GM18858 (cell line): Measurements from ENCODE around the gene MBD5.

ENCODE experiments used
- ATAC-seq: cut with Tn5 transposase; IDR thresholded peaks from one replicate; pipeline ENCODE4 v1.9.1; 2021; ENCODE audit not compliant: unreplicated experiment

The MBD5 gene

DNA sequence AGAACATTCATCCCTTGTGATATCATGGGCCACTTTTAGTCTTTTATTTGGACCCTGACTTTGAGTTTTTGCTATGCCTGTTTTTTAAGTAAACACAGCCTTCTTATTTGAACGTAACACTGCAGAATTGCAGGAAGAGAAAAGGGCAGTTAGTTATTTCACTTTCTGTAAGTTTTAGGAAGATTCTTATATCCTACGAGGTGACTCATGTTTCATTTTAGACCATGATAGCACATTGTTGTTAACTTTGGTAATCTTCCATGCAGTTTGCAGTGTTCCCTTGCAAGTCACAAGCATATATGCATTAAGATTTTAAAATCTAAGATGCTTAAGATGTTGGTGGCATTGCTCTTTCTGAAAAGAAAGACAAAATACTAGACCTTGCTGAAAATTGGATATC lies 495.1 kb downstream of the MBD5 start:
- ATAC-seq: no peak

DNA sequence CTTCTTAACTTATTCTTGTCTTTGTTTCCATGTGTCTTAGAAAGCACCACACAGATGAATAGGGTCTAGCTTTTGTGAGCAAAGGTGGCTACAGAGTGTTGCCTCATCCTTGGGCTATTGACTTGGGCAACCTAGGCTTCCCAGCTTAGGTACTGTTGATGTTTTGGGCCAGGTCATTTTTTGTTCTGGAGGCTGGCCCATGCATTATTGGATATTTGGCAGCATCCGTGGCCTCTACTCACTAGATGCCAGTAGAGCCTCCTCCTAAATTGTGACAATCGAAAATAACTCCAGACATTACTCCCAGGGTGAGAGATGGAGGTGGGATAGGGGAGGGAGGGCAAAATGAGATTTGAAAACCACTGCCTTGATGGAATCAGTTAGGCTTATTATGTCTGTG lies 496.4 kb downstream of the MBD5 start:
- ATAC-seq: no peak

DNA sequence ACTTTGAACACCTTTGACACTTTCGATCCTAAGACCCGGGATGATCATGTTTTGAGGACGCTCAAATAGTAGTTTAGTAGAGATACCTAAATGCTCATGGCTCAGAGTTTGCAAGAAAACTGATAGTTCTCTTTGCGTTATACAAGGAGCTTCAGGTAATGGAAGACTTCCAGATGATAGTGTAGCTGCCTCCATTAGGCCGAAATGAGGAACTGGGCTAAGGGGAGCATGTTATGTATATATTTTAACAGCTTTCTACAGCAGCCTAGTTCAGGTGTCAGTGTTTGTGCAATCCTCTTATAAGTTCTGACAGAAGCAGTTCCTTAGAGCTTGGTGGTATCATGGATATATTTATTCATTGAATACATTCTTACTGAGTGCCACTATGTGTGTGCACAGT lies 496.9 kb downstream of the MBD5 start:
- ATAC-seq: no peak

DNA sequence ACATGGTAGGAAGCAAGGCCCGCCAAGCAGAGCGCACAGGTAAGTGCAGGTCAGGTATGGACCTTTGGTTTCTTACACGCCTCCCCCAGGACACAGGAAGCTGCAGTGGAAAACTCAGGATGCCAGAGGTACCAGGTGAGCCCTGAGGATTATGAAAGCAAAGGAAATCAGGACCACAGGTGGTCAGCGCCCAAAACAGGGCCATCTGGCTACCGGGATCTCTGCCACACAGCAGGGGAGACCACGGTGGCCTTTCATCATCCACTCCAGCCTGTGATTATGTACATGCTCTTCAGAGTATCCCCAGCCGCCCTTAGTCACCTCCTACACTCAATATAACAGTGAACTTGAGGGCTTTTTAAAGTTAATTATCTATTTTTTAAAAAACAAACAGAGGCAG lies 498.1 kb downstream of the MBD5 start:
- no peak for ATAC-seq

DNA sequence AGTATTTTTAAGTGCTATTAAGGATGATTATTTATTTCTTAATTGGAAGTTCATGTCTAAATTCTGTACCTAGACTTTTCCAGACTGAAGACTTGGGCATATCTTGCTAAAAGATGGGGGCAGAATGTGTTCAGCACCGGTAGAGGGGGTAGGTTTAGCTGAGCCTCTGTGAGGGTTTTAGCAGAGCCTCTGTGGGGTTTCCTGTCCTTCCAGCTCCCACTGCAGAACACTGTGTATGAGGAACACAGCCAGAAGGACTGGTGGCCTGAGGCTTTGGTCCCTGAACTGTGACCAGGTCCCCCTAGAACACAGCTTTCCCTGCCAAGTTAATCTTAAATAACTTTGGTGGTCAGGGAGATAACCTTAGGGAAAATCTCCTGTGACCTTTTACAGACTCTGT lies 500.3 kb downstream of the MBD5 start:
- ATAC-seq: no peak

DNA sequence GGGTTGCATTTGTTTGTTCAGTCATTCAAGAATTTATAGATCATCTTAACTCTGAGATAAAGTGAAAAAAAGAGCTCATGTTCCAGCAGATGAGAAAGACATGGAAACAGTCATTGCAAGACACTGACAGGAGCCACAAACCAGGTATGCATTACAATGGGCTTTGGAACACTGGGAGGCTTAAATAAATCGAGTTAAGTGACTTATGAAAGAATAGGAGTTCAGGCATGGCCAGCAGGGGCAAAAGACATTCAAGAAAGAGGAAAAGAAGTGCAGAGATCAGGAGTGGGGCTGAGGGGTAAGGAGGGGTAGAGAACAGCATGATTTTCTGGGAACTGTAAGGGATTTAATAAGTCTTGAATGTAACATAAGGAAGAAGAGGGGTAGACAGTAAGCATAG lies 502.4 kb downstream of the MBD5 start:
- no peak for ATAC-seq

DNA sequence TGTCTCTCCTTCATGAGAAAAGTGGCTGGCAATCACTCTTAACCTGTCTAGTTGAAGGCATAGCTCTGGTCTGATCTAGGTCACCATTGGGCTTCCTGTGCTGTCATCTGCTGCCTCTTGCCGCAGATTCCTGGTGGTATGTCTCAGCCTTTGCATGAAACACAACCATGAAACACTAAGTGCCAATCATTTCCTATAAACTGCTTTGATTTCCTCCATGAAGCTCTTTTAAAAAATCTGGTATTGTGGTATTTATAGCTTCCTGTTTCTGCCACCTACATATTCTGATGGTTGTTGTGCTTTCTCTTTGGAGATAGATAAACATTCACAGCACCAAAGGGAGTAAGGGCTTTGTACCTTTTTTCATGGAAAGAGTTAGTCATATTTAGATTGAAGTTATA lies 503.6 kb downstream of the MBD5 start:
- ATAC-seq: no peak

DNA sequence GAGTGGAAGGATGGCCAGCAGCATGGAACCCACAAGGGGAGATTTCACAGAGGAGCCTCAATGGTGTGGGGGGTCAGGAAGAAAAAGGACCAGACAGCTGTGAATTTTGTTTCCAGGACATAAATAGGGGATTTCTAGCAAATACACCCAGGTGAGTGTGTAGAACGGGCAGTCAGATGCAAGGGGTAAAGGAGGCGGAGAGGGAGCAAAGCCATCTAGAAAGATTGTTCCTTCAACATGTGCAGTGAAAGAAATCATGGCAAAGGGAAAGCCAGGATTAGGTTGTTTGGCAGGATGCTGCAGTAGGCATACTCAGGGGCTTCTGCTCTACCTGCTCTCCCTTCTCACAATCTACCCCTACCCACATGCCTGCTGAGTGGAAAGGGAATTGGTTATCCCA lies 504.2 kb downstream of the MBD5 start:
- no peak for ATAC-seq

DNA sequence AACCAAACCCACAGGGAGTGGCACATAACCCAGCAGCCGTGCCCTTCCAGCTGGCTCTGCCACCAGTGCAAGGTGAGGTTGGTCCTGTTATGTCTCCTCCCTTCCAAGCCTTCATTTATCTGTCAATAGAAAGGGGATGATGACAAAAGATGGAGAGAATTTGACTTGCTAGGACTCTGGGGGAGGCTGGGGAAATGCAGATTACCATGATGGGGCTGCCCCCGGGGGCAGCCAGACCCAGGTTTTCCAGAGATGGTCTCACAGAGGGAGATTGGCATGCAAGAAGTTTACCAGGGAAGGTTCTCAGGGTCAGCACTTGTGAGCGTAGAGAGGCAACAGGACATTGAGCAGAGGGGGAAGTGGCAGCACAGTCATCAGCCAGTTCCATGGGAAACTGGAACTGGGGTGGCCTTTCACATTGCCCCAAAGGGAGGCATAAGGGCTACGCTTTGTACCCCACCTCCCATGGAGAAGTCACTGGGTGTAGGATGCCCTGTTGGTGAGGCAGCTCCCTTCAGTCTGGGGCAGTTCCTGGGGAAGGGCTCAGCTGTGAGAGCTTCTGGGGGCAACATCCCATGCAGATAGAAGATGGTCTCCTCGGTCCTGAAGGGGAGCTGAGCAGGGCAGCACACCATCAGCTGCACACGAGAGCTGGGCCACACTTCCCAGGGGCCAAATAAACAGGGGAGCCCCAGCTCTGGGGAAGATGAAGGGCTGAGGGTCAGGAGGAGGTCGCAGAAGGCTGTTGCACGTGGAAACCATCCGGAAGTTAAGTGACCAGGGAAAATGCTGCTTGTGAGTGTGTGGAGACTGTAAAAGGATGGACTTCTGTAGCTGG lies 505.8 kb downstream of the MBD5 start:
- ATAC-seq: no peak

DNA sequence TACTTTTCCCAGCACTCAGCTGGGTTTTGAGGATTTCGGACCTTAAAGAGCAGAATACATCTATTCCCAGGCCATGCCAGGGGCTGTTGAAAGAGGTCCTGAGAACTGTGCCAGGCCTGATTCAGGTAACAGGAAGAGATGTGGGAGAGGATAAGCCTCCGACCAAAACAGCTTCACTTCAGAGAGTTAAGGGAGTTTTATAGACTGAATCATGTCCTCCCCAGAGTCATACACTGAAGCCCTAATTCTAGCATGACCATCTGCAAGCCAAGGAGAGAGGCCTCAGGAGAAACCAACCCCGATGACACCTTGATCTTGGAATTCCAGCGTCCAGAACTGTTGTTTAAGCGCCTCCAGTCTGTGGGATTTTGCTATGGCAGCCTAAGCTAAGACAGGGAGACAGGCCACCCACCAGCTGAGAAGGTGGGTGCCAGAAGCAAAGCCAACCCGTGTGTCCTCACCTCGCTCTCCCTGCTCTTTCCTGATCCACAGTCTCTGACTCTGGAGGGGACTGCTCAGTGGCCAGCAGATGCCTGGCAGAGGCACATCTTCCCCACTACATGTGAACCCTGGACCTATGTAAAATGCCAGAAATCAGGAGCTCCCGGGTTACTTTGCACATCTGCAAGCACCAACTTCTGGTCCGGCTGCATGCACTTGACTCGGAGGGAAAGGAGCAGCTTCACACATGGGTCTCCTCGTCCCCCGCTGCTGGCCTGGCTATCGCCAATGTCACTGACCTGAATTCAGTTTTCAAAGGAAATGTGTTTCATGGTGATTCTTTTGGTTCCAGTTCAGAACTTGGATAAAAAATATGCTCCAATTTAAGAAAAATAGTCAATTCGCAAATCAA lies 506.8 kb downstream of the MBD5 start:
- ATAC-seq: no peak

DNA sequence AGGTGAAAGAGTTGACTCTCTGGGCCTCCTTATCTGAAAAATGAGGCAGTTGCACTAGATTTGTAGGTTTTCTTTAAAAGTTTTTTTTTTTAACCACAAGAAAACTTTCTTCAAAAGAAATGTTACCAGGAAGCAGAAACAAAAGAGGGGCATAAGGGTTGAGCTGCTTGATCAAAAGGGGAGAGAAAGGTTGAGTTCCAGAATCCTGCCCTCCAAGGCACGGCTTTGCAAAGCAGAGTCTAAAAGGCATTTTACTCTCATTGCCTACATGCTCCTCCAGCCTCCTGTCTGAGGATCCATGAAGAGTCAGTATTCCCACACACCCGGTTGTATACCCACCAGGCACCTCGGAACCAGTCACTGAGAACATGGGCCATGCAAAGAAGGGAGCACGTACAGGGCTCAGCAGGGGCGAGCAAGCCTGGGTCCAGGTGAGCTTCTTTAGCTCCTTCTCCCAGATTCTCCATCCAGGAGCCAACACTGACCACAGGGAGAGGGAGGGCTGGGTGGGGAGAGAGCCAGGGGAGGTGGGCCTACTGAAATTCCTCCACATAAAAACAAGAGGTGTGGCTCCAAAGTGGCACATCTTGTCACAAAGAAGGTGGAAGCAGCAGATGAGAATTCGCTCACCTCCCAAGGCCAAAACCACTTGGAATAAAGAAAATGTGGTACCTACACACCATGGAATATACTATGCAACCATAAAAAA lies 507.6 kb downstream of the MBD5 start:
- ATAC-seq: no peak

DNA sequence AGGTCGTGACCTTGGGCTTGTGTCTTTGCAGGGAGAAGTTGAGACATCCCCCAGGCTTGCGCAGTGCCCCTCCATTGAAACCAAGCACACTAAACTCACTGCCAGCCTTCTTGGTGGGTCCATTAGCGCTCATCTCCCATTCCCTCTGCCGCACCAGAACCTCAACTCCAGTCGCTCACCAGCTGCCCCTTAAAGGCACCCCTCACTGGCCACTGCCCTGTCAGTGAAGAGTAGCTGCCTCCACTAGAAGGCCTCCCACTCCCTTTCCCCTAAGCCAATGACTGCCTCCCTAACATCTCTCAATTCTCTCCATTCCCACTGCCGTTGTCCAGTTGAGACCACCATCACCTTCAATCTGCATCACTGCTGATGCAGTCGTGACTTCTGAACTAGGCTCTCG lies 508.9 kb downstream of the MBD5 start:
- no peak for ATAC-seq

DNA sequence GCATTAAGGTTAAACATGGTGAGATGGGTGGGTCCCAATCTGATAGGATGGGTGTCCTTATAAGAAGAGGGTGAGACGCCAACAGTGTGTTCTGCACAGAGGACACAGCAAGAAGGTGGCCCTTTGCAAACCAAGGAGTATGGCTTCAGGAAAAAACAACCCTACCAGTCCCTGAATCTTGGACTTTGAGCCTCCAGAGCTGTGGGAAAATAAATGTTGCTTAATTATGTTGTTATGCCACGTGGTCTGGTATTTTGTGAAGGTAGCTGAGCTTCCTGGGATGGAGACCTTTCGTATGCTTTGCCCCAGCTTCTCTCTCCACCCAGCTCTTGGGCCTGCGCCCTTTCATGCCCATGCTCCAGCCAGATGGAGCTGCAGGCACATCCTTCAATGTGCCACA lies 509.5 kb downstream of the MBD5 start:
- no peak for ATAC-seq

DNA sequence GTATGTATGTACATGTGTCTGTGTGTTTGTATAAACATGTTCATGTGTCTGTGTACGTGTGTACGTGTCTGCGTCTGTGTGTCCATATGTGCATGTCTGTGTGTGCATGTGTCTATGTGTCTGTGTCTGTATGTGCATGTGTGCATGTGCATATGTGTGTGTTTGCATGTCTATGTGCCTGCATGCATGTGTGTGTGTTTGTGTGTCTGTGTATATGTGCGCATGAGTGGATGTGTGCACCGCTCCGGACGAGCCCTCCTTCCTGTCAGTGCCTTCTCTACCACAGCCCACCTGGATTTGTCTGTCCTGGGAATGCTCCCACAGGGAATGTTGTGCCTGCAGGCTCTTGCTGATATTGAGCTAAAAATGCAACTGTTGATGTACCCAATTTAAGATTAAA lies 510.3 kb downstream of the MBD5 start:
- no peak for ATAC-seq

DNA sequence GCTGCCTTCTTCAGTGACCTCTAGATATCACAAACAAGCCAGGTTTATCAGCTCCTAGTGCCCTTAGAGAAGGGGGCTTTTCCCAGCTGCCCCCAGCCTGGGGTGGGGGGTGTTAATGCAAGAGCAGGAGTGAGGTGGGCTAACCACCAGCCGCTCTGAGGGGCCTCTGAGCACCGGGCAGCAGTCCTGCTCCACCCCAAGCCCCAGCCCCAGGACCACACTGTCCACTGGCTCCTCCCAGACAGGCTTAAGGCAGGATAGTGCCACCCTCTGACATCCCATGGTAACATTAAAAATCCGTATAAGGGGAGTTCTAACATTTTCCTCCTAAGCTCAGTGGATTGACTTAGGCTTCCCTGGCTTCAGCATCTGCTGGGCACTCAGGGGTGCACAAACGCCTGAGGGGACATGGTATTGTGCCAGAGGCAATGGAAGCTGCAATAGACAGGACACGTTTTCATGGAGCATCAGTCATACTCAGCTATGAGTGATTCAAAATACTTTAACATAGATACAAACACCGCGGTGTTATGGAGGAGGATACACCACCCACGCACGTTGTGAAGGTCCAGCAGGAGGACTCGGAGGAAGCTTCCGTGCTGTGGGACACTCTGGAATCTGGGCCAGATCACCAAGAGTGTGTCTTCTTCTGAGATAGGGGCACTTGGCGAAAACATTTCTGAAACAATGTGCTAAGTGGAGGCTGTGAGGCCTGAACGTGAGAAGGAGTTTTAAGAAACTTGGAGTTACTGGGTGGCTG lies 511.0 kb downstream of the MBD5 start:
- no peak for ATAC-seq

DNA sequence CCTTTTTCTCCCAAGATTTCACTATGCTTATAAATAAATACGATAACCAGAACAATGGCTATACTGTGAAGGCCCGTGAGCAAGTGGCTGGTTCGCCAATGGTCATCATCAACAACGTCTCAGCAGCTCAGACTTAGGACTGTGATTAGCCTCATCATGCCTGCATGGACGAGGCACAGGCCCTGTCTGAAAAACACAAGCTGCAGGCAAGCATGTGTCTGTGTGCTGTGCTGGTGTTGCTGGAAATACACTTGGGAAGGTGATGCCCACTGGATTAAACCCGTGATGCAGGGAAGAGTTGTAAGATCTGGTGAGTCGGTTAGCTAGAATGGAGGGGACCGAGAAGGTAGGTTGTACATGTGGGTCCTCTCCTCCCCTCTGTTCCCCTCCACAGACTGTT lies 512.1 kb downstream of the MBD5 start:
- ATAC-seq: no peak

DNA sequence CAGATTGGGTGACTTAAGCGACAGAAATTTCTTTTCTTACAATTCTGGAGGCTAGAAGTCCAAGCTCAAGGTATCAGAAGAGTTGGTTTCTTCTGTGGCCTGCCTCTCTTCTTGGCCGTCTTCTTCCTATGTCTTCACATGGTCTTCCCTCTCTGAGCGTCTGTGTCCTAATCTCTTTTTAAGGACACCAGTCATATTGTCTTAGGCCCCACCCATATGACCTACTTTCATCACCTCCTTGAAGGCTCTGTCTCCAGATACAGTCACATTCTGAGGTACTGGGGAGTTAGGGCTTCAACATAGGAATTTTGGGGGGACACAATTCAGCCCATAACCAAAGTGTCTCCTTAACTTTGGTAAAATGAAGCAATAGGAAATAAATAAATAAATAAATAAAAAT lies 512.8 kb downstream of the MBD5 start:
- no peak for ATAC-seq

DNA sequence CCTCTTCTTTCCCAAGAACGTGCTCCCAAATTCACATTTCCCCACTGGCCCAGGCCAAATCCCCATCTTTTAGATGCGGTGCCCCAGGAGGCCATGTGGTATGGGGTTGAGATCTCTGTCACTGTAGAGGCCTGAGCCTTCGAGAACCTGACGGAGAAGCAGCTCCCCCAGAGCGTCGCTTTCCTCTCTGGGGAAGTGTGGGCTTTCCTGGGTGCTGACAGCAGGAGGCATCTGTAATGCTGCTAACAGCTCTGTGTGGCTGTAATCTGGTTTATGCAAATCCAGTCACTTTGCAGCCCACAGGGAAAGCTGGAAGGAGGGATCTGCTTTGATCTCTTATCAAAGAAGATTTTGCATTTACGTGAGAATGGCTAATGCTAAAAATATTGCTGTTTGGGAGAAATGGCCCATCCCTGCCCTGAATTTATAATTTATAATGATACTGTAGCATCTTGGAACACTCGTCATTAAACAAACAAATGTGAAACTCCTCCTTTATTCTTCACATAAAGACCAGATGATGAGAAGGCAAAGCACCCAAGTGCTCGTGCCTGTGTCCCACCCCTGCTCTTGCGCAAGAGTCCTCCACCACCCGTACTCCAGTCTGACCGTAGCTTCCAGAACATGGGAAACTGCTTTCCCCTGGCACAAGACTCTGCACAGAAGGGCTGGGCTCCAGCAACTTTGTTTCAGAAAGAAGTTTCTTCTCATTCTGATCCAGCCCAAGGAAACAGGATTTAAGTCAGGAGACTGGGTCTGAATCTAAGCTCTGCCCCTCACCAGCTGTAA lies 513.7 kb downstream of the MBD5 start:
- ATAC-seq: no peak

DNA sequence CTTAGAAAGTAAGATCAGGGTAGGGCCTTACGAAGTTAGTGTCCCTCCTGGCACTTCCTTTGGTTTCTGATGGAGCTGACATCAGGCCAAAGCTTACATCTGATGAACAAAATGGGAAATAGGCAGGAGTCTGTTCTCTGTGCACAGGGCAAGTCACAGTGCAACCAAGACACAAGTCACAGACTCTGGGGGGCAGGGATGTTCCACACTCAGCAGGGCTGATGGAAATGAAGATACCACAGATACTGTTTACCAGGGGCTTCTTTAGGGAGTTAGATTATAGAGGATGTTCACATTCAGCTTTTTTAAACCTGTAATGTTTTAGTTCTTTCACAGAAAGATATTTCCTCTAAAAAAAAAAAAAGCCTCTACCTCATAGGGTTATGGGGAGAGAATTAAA lies 517.5 kb downstream of the MBD5 start:
- no peak for ATAC-seq

DNA sequence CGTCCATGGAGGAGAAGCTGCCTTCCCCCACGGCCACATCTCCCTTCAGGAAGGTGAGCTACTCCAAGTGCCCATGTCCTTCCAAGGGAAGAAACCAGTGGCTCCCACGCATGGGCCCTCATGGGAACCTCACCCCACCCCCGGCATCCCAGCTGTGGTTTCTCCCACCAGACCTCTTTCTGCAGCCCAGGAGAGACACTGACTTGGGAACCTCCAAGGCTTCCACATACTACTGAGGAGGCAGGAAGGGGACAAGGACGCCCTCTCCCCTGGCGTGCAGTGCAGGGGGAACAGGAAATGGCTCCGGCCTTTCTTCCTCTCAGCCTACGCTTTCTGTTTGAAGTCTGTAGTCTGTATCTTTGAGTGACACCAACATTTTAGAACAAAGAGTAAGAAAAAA lies 519.1 kb downstream of the MBD5 start:
- peak; percentile 63 for ATAC-seq
